Astrocyte (in vitro differentiated cells and primary cell): Measurements from ENCODE around the gene GCNT1. TPM values are rescaled to one million over a fixed set of nuclear protein-coding genes. Genes with fewer than 3 reads are reported as not detected.
"Not testable (repeated sequence)": the region's sequence is repeated elsewhere in the genome, so short reads cannot be mapped to it uniquely, and the experiment has no call there.

ENCODE experiments used
- DNase-seq: peaks from one replicate; pipeline ENCODE4 v3.0.0-alpha.2; 2010; ENCODE audit warnings: low read depth
- FAIRE-seq: peaks from 2 replicates; lab custom pipeline; 2011; peaks lifted over from hg19 to GRCh38; lab: Jason Lieb, UNC
- H2AFZ ChIP-seq: 2 replicates; pipeline ENCODE4 v1.6.0; 2012; ENCODE audit warnings: low read depth, low read length, inconsistent platforms
- H3K27ac ChIP-seq: 2 replicates; pipeline ENCODE4 v1.5.1; 2011; ENCODE audit warnings: low read depth, low read length, inconsistent platforms
- H3K27me3 ChIP-seq: 2 replicates; pipeline ENCODE4 v1.6.0; 2011; ENCODE audit warnings: low read length, inconsistent platforms; ENCODE audit not compliant: insufficient read depth
- H3K36me3 ChIP-seq: 2 replicates; pipeline ENCODE4 v1.5.1; 2011; ENCODE audit warnings: low read length, inconsistent platforms; ENCODE audit not compliant: insufficient read depth
- H3K4me1 ChIP-seq: 2 replicates; pipeline ENCODE4 v1.5.1; 2011; ENCODE audit warnings: low read length, inconsistent platforms; ENCODE audit not compliant: insufficient read depth
- H3K4me2 ChIP-seq: 2 replicates; pipeline ENCODE4 v1.6.0; 2012; ENCODE audit warnings: low read length, inconsistent platforms
- H3K4me3 ChIP-seq: 2 replicates; pipeline ENCODE4 v1.5.1; 2011; ENCODE audit warnings: low read depth, mild to moderate bottlenecking, low read length, inconsistent platforms; ENCODE audit not compliant: insufficient read depth
- H3K79me2 ChIP-seq: 2 replicates; pipeline ENCODE4 v1.6.0; 2012; ENCODE audit warnings: mild to moderate bottlenecking, low read length, inconsistent platforms; ENCODE audit not compliant: insufficient read depth
- H3K9ac ChIP-seq: 2 replicates; pipeline ENCODE4 v1.6.0; 2012; ENCODE audit warnings: mild to moderate bottlenecking, low read length, inconsistent platforms
- H3K9me3 ChIP-seq: 2 replicates; pipeline ENCODE4 v1.5.1; 2012; ENCODE audit warnings: low read depth, mild to moderate bottlenecking, low read length, inconsistent platforms; ENCODE audit not compliant: insufficient read depth
- H4K20me1 ChIP-seq: 2 replicates; pipeline ENCODE4 v1.6.0; 2012; ENCODE audit warnings: low read length, inconsistent platforms; ENCODE audit not compliant: insufficient read depth
- H3K27ac Mint-ChIP-seq: one replicate; pipeline ENCODE4 v1.8.0; 2021; ENCODE audit warnings: mild to moderate bottlenecking, mixed read lengths; ENCODE audit not compliant: unreplicated experiment
- H3K27me3 Mint-ChIP-seq: one replicate; pipeline ENCODE4 v1.8.0; 2021; ENCODE audit warnings: low read depth, mixed read lengths; ENCODE audit not compliant: unreplicated experiment
- H3K36me3 Mint-ChIP-seq: one replicate; pipeline ENCODE4 v1.8.0; 2021; ENCODE audit warnings: low read depth, mixed read lengths; ENCODE audit not compliant: unreplicated experiment
- H3K4me1 Mint-ChIP-seq: one replicate; pipeline ENCODE4 v1.8.0; 2021; ENCODE audit warnings: low read depth, mixed read lengths; ENCODE audit not compliant: unreplicated experiment
- H3K4me3 Mint-ChIP-seq: one replicate; pipeline ENCODE4 v1.8.0; 2021; ENCODE audit warnings: mild to moderate bottlenecking, moderate library complexity, mixed read lengths; ENCODE audit not compliant: unreplicated experiment
- H3K9me3 Mint-ChIP-seq: one replicate; pipeline ENCODE4 v1.8.0; 2021; ENCODE audit warnings: mild to moderate bottlenecking, mixed read lengths; ENCODE audit not compliant: unreplicated experiment
- CTCF ChIP-seq: IDR thresholded peaks from 2 replicates; pipeline ENCODE4 v1.5.1; 2011; ENCODE audit warnings: low read depth, mild to moderate bottlenecking, inconsistent platforms, low read length, moderate library complexity; ENCODE audit not compliant: insufficient read depth
- EZH2 ChIP-seq: IDR thresholded peaks from 2 replicates; pipeline ENCODE4 v1.6.1; 2012; ENCODE audit warnings: mild to moderate bottlenecking, low read length, inconsistent platforms; ENCODE audit not compliant: insufficient read depth
- total RNA-seq: library from RNA; stranded (reverse); gene quantifications from 2 replicates; pipeline ENCODE4 v1.2.1, GENCODE V29; 2021

GCNT1 gene
- total RNA-seq, 1 donor from 2014 or later: 14.7 TPM

- Histone ChIP-seq H3K4me3 (no peak overlapping the region), H2AFZ (no peak overlapping the region), H3K9ac (no peak overlapping the region), H4K20me1 (no peaks in the 10 kb centered on the region), H3K9me3 (no peaks in the 10 kb centered on the region), H3K27me3 (no peaks in the 10 kb centered on the region), H3K4me1 (peaks cover 20% of the 10 kb centered on the region), H3K27ac (no peak overlapping the region), H3K79me2 (no peaks in the 10 kb centered on the region), H3K36me3 (no peaks in the 10 kb centered on the region), H3K4me2 (no peak overlapping the region)
- Mint-ChIP-seq H3K9me3 (peaks cover 4% of the 10 kb centered on the region), H3K27ac (no peak overlapping the region), H3K4me1 (peaks cover 12% of the 10 kb centered on the region), H3K36me3 (peaks cover 2% of the 10 kb centered on the region), H3K27me3 (no peaks in the 10 kb centered on the region), H3K4me3 (no peak overlapping the region)
- DNase-seq (no peak), FAIRE-seq (no peak)
- TF ChIP-seq EZH2: no peak
- TF ChIP-seq CTCF: no peak
Observed at GRCh38 chr9:76529653-76530052, 70.7 kb downstream of the GCNT1 start.

GRCh38 chr9:76530458-76531110 is 71.6 kb downstream of the GCNT1 start:
- Mint-ChIP-seq H3K36me3 (peaks cover 2% of the 10 kb centered on the region), H3K9me3 (peaks cover 4% of the 10 kb centered on the region), H3K4me1 (peaks cover 12% of the 10 kb centered on the region), H3K4me3 (no peak overlapping the region), H3K27me3 (no peaks in the 10 kb centered on the region), H3K27ac (peak overlapping the region; percentile 34)
- no peaks in the 10 kb centered on the region for H3K27me3 ChIP-seq
- H3K4me3 ChIP-seq: no peak overlapping the region
- H3K9ac ChIP-seq: no peak overlapping the region
- no peak overlapping the region for H3K27ac ChIP-seq
- FAIRE-seq (no peak), DNase-seq (no peak)
- no peaks in the 10 kb centered on the region for H3K36me3 ChIP-seq
- TF ChIP-seq EZH2 (no peak), CTCF (no peak)
- H3K9me3 ChIP-seq: no peaks in the 10 kb centered on the region
- H3K4me2 ChIP-seq: peak overlapping the region; percentile 34
- H2AFZ ChIP-seq: no peak overlapping the region
- peaks cover 20% of the 10 kb centered on the region for H3K4me1 ChIP-seq
- no peaks in the 10 kb centered on the region for H4K20me1 ChIP-seq
- H3K79me2 ChIP-seq: no peaks in the 10 kb centered on the region

GRCh38 chr9:76531231-76531780 is 72.3 kb downstream of the GCNT1 start:
- no peak overlapping the region for H3K4me3 ChIP-seq
- no peaks in the 10 kb centered on the region for H3K27me3 Mint-ChIP-seq
- no peaks in the 10 kb centered on the region for H3K79me2 ChIP-seq
- H4K20me1 ChIP-seq: no peaks in the 10 kb centered on the region
- H3K4me1 Mint-ChIP-seq: peaks cover 7% of the 10 kb centered on the region
- H3K27me3 ChIP-seq: no peaks in the 10 kb centered on the region
- TF ChIP-seq CTCF (no peak), EZH2 (no peak)
- peaks cover 20% of the 10 kb centered on the region for H3K4me1 ChIP-seq
- H3K27ac ChIP-seq: no peak overlapping the region
- H3K36me3 ChIP-seq: no peaks in the 10 kb centered on the region
- H3K9me3 ChIP-seq: no peaks in the 10 kb centered on the region
- DNase-seq (no peak), FAIRE-seq (no peak)
- peaks cover 4% of the 10 kb centered on the region for H3K9me3 Mint-ChIP-seq
- peaks cover 2% of the 10 kb centered on the region for H3K36me3 Mint-ChIP-seq
- no peak overlapping the region for H3K4me2 ChIP-seq
- no peak overlapping the region for H3K27ac Mint-ChIP-seq
- H2AFZ ChIP-seq: no peak overlapping the region
- H3K4me3 Mint-ChIP-seq: no peak overlapping the region
- no peak overlapping the region for H3K9ac ChIP-seq

- H2AFZ ChIP-seq, H3K27me3 ChIP-seq, H3K27ac Mint-ChIP-seq, H3K4me3 ChIP-seq, H3K27ac ChIP-seq, H3K79me2 ChIP-seq, H3K27me3 Mint-ChIP-seq, H3K36me3 Mint-ChIP-seq, H3K4me1 Mint-ChIP-seq, H4K20me1 ChIP-seq, H3K36me3 ChIP-seq, H3K9me3 Mint-ChIP-seq, H3K9me3 ChIP-seq, H3K4me3 Mint-ChIP-seq, H3K9ac ChIP-seq, DNase-seq, FAIRE-seq: not testable (repeated sequence)
- H3K4me2 ChIP-seq: peak overlapping the region; percentile 3
- H3K4me1 ChIP-seq: peaks cover 20% of the 10 kb centered on the region
Observed at GRCh38 chr9:76532877-76533276, 73.9 kb downstream of the GCNT1 start.
